HepG2 (cell line): ENCODE results near the gene MYO7B. TPM values are rescaled to one million over a fixed set of nuclear protein-coding genes. Genes with fewer than 3 reads are reported as not detected.
A peak's percentile ranks its signal among the peaks of the same experiment; 100 is the strongest.

Source experiments
- ATAC-seq: fragments of 200-7000 bp; cut with Tn5 transposase; 3 replicates; pipeline ENCODE4 v1.9.1; 2020; ENCODE audit warnings: mild to moderate bottlenecking, moderate library complexity
- BruUV-seq: library from RNA; stranded (reverse); fragments of 400-500 nt; replicated peaks from 2 replicates; lab custom pipeline; 2021; lab: Mats Ljungman, UMichigan
- CTCF ChIA-PET: fragments of 300-600 bp; formaldehyde crosslinking; extraction: SDS; loops from one replicate; lab custom pipeline; 2021; ENCODE audit warnings: low total read pairs, inconsistent platforms, low intra/inter-chr PET ratio; lab: Yijun Ruan, JAX
- POLR2A ChIA-PET: fragments of 350-600 bp; sonication (Branson Sonifier 250); formaldehyde crosslinking; loops from one replicate; lab custom pipeline; 2020; ENCODE audit warnings: antibody characterized with exemption, inconsistent platforms; lab: Yijun Ruan, JAX
- DNase-seq: peaks from one replicate; pipeline ENCODE4 v3.0.0-alpha.2; 2015; ENCODE audit warnings: low spot score
- FAIRE-seq: peaks from 3 replicates; lab custom pipeline; 2011; peaks lifted over from hg19 to GRCh38; lab: Jason Lieb, UNC
- H2AFZ ChIP-seq: one replicate; pipeline ENCODE4 v1.6.1; 2011; ENCODE audit warnings: low read length, inconsistent platforms
- H3K27ac ChIP-seq: fragments of 300-600 bp; 3 replicates; pipeline ENCODE4 v1.8.0; 2011; ENCODE audit warnings: mixed run types, mild to moderate bottlenecking, mixed read lengths, low read length, inconsistent platforms; ENCODE audit not compliant: insufficient read depth; ENCODE audit errors: extremely low read length
- H3K27me3 ChIP-seq, 2 experiments: fragments of 200-600 bp in 1 of 2; 2 replicates in 1 of 2; 3 replicates in 1 of 2; pipeline versions ENCODE4 v1.6.0 to v1.8.0; 2011; ENCODE audit warnings: low read length in 2 of 2, mild to moderate bottlenecking in 2 of 2, moderate library complexity in 2 of 2, inconsistent platforms in 1 of 2; ENCODE audit not compliant: insufficient read depth in 2 of 2, control insufficient read depth in 1 of 2
- H3K36me3 ChIP-seq, 2 experiments: fragments of 200-600 bp in 1 of 2; replicated peaks in 1 of 2; 2 replicates in 1 of 2; 3 replicates in 1 of 2; pipeline versions ENCODE4 v1.5.1 to v1.8.0; 2011; ENCODE audit warnings: low read length in 2 of 2, inconsistent platforms in 1 of 2; ENCODE audit not compliant: insufficient read depth in 2 of 2, control insufficient read depth in 1 of 2
- H3K4me1 ChIP-seq: 2 replicates; pipeline ENCODE4 v1.5.1; 2012; ENCODE audit warnings: low read length, inconsistent platforms; ENCODE audit not compliant: insufficient read depth
- H3K4me2 ChIP-seq: 2 replicates; pipeline ENCODE4 v1.6.0; 2011; ENCODE audit warnings: low read depth, low read length, inconsistent platforms
- H3K4me3 ChIP-seq, 3 experiments: fragments of 200-600 bp in 1 of 3; sonication (generic), shearing (Covaris generic) in 1 of 3; replicated peaks in 1 of 3; 2 replicates each; pipeline ENCODE4 v1.5.1; 2011 to 2016; ENCODE audit warnings: low read length in 3 of 3, inconsistent platforms in 2 of 3, low read depth in 2 of 3, mild to moderate bottlenecking in 2 of 3, control low read depth in 1 of 3, mixed read lengths in 1 of 3; ENCODE audit not compliant: insufficient read depth in 1 of 3
- H3K79me2 ChIP-seq: one replicate; pipeline ENCODE4 v1.6.1; 2011; ENCODE audit warnings: low read length, inconsistent platforms; ENCODE audit not compliant: insufficient read depth
- H3K9ac ChIP-seq: 2 replicates; pipeline ENCODE4 v1.6.0; 2011; ENCODE audit warnings: mild to moderate bottlenecking, low read depth, low read length, inconsistent platforms; ENCODE audit not compliant: insufficient read depth
- H3K9me3 ChIP-seq: 2 replicates; pipeline ENCODE4 v1.5.1; 2012; ENCODE audit warnings: mild to moderate bottlenecking, low read length
- H4K20me1 ChIP-seq: 2 replicates; pipeline ENCODE4 v1.6.0; 2011; ENCODE audit warnings: inconsistent platforms, mild to moderate bottlenecking, low read length, moderate library complexity; ENCODE audit not compliant: insufficient read depth
- HIVEP1 ChIP-seq: sonication (generic); formaldehyde crosslinking; IDR thresholded peaks from 2 replicates; pipeline ENCODE4 v1.4.0; 2020; ENCODE audit warnings: mild to moderate bottlenecking, missing genetic modification reagents
- HNRNPK ChIP-seq: fragments of 200-400 bp; formaldehyde crosslinking; IDR thresholded peaks from 2 replicates; pipeline ENCODE4 v1.6.1; 2018; ENCODE audit warnings: low read length, low read depth, moderate library complexity, mild to moderate bottlenecking; ENCODE audit not compliant: poor library complexity, severe bottlenecking
- HNRNPL ChIP-seq: fragments of 200-400 bp; formaldehyde crosslinking; IDR thresholded peaks from 2 replicates; pipeline ENCODE4 v1.6.1; 2017; ENCODE audit warnings: mild to moderate bottlenecking, low read depth, low read length
- PCBP1 ChIP-seq: fragments of 200-400 bp; formaldehyde crosslinking; IDR thresholded peaks from 2 replicates; pipeline ENCODE4 v1.6.1; 2017; ENCODE audit warnings: mild to moderate bottlenecking, low read depth, low read length, borderline replicate concordance
- SPEN ChIP-seq: sonication (generic); formaldehyde crosslinking; IDR thresholded peaks from 2 replicates; pipeline ENCODE4 v1.5.1; 2020; ENCODE audit warnings: low read depth, mild to moderate bottlenecking, missing genetic modification reagents
- ZNF512 ChIP-seq: sonication (generic); formaldehyde crosslinking; IDR thresholded peaks from 2 replicates; pipeline ENCODE4 v1.4.0; 2020; ENCODE audit warnings: mild to moderate bottlenecking, missing genetic modification reagents
- ZNF737 ChIP-seq: sonication (generic); formaldehyde crosslinking; IDR thresholded peaks from 2 replicates; pipeline ENCODE4 v1.5.0; 2020; ENCODE audit warnings: missing genetic modification reagents, mild to moderate bottlenecking, borderline replicate concordance
- ZZZ3 ChIP-seq: sonication (generic); formaldehyde crosslinking; IDR thresholded peaks from 2 replicates; pipeline ENCODE4 v1.4.0; 2020; ENCODE audit warnings: missing genetic modification reagents, mild to moderate bottlenecking, borderline replicate concordance
- WGBS: methylation state at CpG from one replicate; pipeline ENCODE4 v1.1.6; 2017; ENCODE audit warnings: low lambda C conversion rate; 5-methylcytosine and 5-hydroxymethylcytosine counted together
- in situ Hi-C: cut with HindIII; loops from 2 replicates; pipeline ENCODE4 v1.10.0; 2017; ENCODE audit warnings: low pct_unique_long_range_greater_than_20kb; ENCODE audit not compliant: extremely low pct_ligation_motif_present
- intact Hi-C: fragments of 100-400 bp; cut with micrococcal nuclease; formaldehyde crosslinking; loops from one replicate; pipeline ENCODE4 v1.10.0; 2022; ENCODE audit not compliant: unreplicated experiment
- polyA plus RNA-seq, 8 experiments: library from polyadenylated mRNA; depleted of rRNA in 3 of 8; stranded (reverse) in 7 of 8; unstranded in 1 of 8; fragments of >200 nt; fragmentation: Illumina TruSeq in 4 of 8; extraction: Trizol in 4 of 8; gene quantifications; 2 replicates each; pipeline versions ENCODE4 v1.2.1 to v1.2.3, GENCODE V29; 2011 to 2016; ENCODE audit warnings: low read depth in 4 of 8, missing spikeins in 1 of 8, mixed read lengths in 1 of 8; ENCODE audit not compliant: insufficient read depth in 1 of 8
- total RNA-seq, 5 experiments: library from RNA; depleted of rRNA; stranded (reverse); fragments of >200 nt; fragmentation: Illumina TruSeq; extraction: Trizol; gene quantifications; 2 replicates each; pipeline ENCODE4 v1.2.3, GENCODE V29; 2016; ENCODE audit warnings: low read depth in 1 of 5
- TF ChIP-seq, protein P1 (sequence below): sonication (generic); formaldehyde crosslinking; IDR thresholded peaks from 2 replicates; pipeline ENCODE4 v1.5.0; 2020; ENCODE audit warnings: mild to moderate bottlenecking, missing genetic modification reagents, borderline replicate concordance
- TF ChIP-seq, protein P2 (sequence below): sonication (generic); formaldehyde crosslinking; IDR thresholded peaks from 2 replicates; pipeline ENCODE4 v1.9.0; 2022; ENCODE audit warnings: missing genetic modification reagents, mild to moderate bottlenecking, borderline replicate concordance
- TF ChIP-seq, protein P3 (sequence below): sonication (generic); formaldehyde crosslinking; IDR thresholded peaks from 2 replicates; pipeline ENCODE4 v1.5.0; 2020; ENCODE audit warnings: missing genetic modification reagents, mild to moderate bottlenecking, borderline replicate concordance
- TF ChIP-seq, protein P4 (sequence below): sonication (generic); formaldehyde crosslinking; IDR thresholded peaks from 2 replicates; pipeline ENCODE4 v1.4.0; 2020; ENCODE audit warnings: missing genetic modification reagents

Gene MYO7B
- total and polyA plus RNA-seq, 2 of the 13 experiments (the other 11 are each of a cell fraction or from before 2014, with no cell fraction given), result not detected

DNA sequence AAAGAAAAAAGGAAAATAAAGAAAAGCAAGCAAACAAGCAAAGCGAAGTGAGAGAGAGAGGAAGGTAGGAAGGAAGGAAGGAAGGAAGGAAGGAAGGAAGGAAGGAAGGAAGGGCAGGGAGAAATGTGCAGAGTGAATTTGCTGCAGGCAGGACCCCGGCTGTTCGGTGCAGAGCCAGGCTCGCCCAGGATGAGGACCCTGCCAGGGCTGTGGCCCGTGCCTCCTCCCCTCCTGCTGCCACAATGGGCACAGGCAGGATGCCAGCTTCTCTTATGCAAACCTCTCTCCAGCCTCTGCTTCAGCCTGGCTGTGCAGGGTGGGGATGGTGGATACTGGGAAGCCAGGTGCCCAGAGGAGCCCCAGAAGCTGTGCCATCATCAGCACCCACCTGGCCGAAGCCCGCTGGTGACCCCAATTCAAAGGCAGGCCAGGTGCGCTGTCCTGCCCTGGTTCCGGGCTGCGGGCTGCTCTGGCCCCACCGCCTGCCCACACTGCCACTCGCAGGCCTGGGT lies 113.7 kb downstream of the MYO7B start:
- peaks cover 67% of the 10 kb centered on the region for H3K4me1 ChIP-seq
- CTCF ChIA-PET, result interaction anchor here (2.0 kb wide), 1 partner anchor 58 kb away, joined by 41 read pairs; no protein-coding TSS in a partner anchor
- H3K9me3 ChIP-seq, result no peaks in the 10 kb centered on the region
- H3K79me2 ChIP-seq, result no peaks in the 10 kb centered on the region
- H3K4me3 ChIP-seq, result no peak overlapping the region
- no peak for ATAC-seq
- DNase-seq, result no peak
- H3K36me3 ChIP-seq, result no peaks in the 10 kb centered on the region
- H3K27me3 ChIP-seq, result peaks cover 8 to 71% of the 10 kb centered on the region in 2 experiments
- no TSS peak for BruUV-seq
- H4K20me1 ChIP-seq, result no peaks in the 10 kb centered on the region
- H3K4me2 ChIP-seq, result no peak overlapping the region
- H3K27ac ChIP-seq, result no peak overlapping the region
- 77% methylated on average over 9 of the region's 12 CpGs for WGBS
- intact Hi-C loops (loop anchor here (1.0 to 10.0 kb wide), 3 partner anchors 58 to 452 kb away; partner anchors contain the start of gene MYO7B), in situ Hi-C loops (no loop called here)
- POLR2A ChIA-PET, result interaction anchor here (1.4 kb wide), 1 partner anchor 122 kb away, joined by 5 read pairs; the partner anchor contains the start of gene IWS1
- no peak for FAIRE-seq
- H3K9ac ChIP-seq, result no peak overlapping the region
- TF ChIP-seq HNRNPK, result peak; percentile 79
- TF ChIP-seq, protein P1, sequence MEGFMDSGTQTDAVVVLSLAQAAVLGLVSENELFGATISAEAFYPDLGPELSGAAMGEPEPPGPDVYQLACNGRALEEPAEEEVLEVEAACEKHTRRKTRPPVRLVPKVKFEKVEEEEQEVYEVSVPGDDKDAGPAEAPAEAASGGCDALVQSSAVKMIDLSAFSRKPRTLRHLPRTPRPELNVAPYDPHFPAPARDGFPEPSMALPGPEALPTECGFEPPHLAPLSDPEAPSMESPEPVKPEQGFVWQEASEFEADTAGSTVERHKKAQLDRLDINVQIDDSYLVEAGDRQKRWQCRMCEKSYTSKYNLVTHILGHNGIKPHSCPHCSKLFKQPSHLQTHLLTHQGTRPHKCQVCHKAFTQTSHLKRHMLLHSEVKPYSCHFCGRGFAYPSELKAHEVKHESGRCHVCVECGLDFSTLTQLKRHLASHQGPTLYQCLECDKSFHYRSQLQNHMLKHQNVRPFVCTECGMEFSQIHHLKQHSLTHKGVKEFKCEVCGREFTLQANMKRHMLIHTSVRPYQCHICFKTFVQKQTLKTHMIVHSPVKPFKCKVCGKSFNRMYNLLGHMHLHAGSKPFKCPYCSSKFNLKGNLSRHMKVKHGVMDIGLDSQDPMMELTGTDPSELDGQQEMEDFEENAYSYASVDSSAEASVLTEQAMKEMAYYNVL (CRISPR knock-in tag), result 0 out of 2 replicates have a peak, but pooled peaks have one; percentile 56
- 0 out of 2 replicates have a peak, but pooled peaks have one; percentile 4 for TF ChIP-seq SPEN (CRISPR knock-in tag)
- TF ChIP-seq, protein P2, sequence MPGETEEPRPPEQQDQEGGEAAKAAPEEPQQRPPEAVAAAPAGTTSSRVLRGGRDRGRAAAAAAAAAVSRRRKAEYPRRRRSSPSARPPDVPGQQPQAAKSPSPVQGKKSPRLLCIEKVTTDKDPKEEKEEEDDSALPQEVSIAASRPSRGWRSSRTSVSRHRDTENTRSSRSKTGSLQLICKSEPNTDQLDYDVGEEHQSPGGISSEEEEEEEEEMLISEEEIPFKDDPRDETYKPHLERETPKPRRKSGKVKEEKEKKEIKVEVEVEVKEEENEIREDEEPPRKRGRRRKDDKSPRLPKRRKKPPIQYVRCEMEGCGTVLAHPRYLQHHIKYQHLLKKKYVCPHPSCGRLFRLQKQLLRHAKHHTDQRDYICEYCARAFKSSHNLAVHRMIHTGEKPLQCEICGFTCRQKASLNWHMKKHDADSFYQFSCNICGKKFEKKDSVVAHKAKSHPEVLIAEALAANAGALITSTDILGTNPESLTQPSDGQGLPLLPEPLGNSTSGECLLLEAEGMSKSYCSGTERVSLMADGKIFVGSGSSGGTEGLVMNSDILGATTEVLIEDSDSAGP (CRISPR knock-in tag), result peak; percentile 15; the same call in 1 of the 2 replicates
- TF ChIP-seq ZZZ3 (CRISPR knock-in tag), result no peak
- TF ChIP-seq, protein P3, sequence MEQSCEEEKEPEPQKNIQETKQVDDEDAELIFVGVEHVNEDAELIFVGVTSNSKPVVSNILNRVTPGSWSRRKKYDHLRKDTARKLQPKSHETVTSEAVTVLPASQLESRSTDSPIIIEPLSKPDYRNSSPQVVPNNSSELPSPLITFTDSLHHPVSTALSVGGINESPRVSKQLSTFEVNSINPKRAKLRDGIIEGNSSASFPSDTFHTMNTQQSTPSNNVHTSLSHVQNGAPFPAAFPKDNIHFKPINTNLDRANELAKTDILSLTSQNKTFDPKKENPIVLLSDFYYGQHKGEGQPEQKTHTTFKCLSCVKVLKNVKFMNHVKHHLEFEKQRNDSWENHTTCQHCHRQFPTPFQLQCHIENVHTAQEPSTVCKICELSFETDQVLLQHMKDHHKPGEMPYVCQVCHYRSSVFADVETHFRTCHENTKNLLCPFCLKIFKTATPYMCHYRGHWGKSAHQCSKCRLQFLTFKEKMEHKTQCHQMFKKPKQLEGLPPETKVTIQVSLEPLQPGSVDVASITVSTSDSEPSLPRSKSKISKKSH, result 0 out of 2 replicates have a peak, but pooled peaks have one; percentile 36
- TF ChIP-seq HNRNPL, result 0 out of 2 replicates have a peak, but pooled peaks have one; percentile 50
- TF ChIP-seq HIVEP1, result 0 out of 2 replicates have a peak, but pooled peaks have one; percentile 33
- TF ChIP-seq ZNF737 (CRISPR knock-in tag), result no peak
- TF ChIP-seq ZNF512, result peak; percentile 69
- TF ChIP-seq, protein P4, sequence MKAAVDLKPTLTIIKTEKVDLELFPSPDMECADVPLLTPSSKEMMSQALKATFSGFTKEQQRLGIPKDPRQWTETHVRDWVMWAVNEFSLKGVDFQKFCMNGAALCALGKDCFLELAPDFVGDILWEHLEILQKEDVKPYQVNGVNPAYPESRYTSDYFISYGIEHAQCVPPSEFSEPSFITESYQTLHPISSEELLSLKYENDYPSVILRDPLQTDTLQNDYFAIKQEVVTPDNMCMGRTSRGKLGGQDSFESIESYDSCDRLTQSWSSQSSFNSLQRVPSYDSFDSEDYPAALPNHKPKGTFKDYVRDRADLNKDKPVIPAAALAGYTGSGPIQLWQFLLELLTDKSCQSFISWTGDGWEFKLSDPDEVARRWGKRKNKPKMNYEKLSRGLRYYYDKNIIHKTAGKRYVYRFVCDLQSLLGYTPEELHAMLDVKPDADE (CRISPR knock-in tag), result no peak
- TF ChIP-seq PCBP1, result 0 out of 2 replicates have a peak, but pooled peaks have one; percentile 48
- TF ChIP-seq, all 625 proteins: peak for 9
- no peak overlapping the region for H2AFZ ChIP-seq
